Subcutaneous abdominal adipose tissue (tissue), 5 donors: Measurements from ENCODE around the gene C1orf226.
"Not testable (repeated sequence)": the region's sequence is repeated elsewhere in the genome, so short reads cannot be mapped to it uniquely, and the experiment has no call there.

ENCODE experiments used
- H3K27ac ChIP-seq: one replicate; pipeline ENCODE4 v1.7.0; 2013; ENCODE audit warnings: low read depth, mild to moderate bottlenecking, inconsistent platforms, low read length, moderate library complexity
- H3K27me3 ChIP-seq, 5 donors: one replicate each; pipeline ENCODE4 v1.7.0; 2013; ENCODE audit warnings: low read length in 5 of 5, inconsistent platforms in 1 of 5; ENCODE audit not compliant: control insufficient read depth in 5 of 5, insufficient read depth in 4 of 5
- H3K36me3 ChIP-seq, 5 donors: one replicate each; pipeline ENCODE4 v1.7.0; 2013; ENCODE audit warnings: low read length in 5 of 5; ENCODE audit not compliant: control insufficient read depth in 5 of 5, insufficient read depth in 5 of 5
- H3K4me1 ChIP-seq, 5 donors: one replicate each; pipeline ENCODE4 v1.7.0; 2013; ENCODE audit warnings: low read length in 5 of 5, mild to moderate bottlenecking in 3 of 5, moderate library complexity in 1 of 5; ENCODE audit not compliant: control insufficient read depth in 5 of 5, insufficient read depth in 5 of 5
- H3K4me3 ChIP-seq, 5 donors: one replicate each; pipeline ENCODE4 v1.7.0; 2013; ENCODE audit warnings: low read length in 5 of 5, low read depth in 1 of 5
- H3K9ac ChIP-seq, 5 donors: one replicate each; pipeline ENCODE4 v1.7.0; 2013; ENCODE audit warnings: low read length in 5 of 5, mild to moderate bottlenecking in 4 of 5, moderate library complexity in 3 of 5
- H3K9me3 ChIP-seq, 5 donors: one replicate each; pipeline ENCODE4 v1.7.0; 2013; ENCODE audit warnings: low read length in 5 of 5; ENCODE audit not compliant: control insufficient read depth in 5 of 5
- donor health status: healthy.
- donor health status: healthy.
- donor health status: healthy.
- donor health status: healthy.
- donor health status: healthy.

Gene C1orf226

DNA sequence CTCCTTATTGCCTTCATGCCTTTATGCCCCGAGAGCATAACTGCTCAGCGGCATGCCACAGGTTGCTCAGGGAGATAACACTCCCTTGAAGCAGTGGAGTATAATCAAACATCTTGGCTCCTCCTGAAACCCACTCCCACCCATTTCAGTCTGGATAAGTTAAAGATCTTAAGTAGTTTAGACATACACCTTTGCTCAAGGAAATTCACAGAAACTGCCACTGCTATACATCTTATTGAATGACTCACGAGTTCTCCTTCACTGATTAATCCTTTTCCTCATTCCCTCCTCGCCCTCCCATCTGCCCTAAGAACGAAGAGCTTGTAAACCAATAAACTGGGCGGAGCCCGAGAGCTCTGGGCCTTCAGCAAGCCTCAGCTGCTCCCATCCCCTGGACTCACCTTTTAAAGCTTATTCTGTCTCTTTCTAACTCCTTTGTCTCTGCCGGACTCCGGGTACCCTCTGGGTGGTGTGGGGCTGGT lies 38.0 kb downstream of the C1orf226 start:
- H3K36me3 ChIP-seq, H3K27me3 ChIP-seq, H3K9ac ChIP-seq, H3K4me3 ChIP-seq, H3K4me1 ChIP-seq, H3K27ac ChIP-seq, H3K9me3 ChIP-seq: not testable (repeated sequence)

DNA sequence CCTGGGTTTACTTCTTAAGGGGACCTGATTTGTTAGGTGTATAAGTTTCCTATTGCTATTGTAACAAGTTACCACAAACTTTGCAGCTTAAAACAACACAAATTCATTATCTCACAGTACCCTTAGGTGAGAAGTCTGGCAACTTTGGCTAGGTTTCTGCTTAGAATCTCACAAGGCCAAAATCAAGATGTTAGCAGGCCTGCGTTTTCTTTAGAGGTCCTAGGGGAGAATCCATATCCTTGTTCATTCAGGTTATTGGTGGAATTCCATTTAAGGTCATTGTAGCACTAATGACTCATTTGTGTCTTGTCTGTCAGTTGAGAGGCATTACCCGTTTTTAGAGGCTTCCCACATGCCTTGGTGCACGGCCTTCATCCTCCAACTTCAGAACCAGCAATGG lies 38.6 kb downstream of the C1orf226 start:
- Histone ChIP-seq H3K9me3 (peaks cover 0 to 2% (median 0%) of the 10 kb centered on the region in 5 donors), H3K4me3 (no peak overlapping the region), H3K27ac (no peak overlapping the region), H3K27me3 (no peaks in the 10 kb centered on the region), H3K36me3 (no peaks in the 10 kb centered on the region), H3K9ac (no peak overlapping the region), H3K4me1 (peaks cover 0 to 8% (median 5%) of the 10 kb centered on the region in 5 donors)

DNA sequence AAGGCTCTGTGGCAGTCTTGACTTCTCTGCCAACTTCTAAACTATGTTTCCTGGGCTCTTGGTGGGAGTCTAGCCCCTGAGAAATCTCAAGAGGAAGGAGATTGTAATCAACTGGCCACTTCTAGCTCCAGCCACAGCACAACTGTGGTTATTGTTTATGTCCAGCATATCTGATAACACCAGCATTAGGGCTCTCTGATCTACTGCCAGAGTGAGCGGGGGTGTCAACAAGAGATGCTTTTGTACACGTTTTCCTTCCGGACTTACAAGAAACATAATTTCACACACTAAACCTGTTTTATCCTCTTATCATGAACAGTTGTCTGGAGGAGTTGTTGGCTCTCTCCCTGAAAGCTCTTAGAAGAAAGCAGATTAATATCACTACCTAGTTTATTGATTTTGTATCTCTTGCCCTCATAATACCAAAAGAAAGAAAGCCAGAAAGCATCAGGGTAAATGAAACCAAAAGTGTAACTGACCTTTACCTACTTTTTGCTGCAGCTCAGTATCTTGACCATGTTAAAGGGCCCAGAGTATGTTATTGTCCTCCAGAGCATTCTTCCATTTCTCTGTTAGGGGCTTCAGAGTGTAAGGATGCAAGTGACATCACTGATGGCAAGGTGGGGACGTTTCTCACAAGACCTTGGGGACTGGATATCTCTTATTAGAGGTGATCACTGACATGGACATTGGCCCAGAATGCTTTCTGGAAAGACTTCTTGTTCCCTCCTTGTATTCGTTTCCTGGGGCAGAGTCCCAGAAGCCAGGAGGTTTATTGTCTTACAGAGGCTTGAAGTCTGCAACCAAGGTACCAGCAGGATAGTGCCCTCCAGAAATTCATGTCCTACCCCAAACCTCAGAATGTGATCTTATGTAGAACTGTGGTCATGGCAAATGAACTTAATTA lies 40.0 kb downstream of the C1orf226 start:
- H3K4me3 ChIP-seq, result no peak overlapping the region
- H3K9me3 ChIP-seq, result no peaks in the 10 kb centered on the region
- no peak overlapping the region for H3K9ac ChIP-seq
- no peaks in the 10 kb centered on the region for H3K27me3 ChIP-seq
- H3K4me1 ChIP-seq, result peaks cover 0 to 8% (median 5%) of the 10 kb centered on the region in 5 donors
- no peak overlapping the region for H3K27ac ChIP-seq
- H3K36me3 ChIP-seq, result no peaks in the 10 kb centered on the region

DNA sequence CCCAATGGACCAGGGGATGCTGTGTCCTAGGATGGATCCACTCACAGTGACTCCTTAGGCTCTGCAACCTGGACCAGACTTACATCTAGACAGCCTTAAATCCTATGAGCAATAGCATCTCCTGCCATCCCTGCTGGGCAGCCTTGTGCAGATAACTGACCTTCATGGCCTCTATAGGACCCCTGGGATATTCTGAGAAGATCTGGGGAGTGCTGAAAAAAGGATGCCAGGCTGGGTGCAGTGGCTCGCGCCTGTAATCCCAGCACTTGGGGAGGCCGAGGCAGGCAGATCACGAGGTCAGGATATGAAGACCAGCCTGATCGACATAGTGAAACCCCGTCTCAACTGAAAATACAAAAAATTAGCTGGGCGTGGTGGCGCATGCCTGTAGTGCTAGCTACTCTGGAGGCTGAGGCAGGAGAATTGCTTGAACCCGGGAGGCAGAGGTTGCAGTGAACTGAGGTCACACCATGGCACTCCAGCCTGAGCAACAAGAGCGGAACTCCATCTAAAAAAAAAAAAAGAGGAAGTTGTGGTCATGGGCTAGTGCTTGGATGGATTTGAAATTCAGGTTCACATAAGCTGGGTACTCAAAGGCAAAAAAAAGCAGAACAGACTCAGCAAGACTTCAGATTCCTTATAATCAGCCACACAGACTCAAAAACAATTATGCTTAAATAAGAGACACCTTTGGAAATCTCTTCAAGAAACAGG lies 41.3 kb downstream of the C1orf226 start:
- no peak overlapping the region for H3K4me3 ChIP-seq
- no peak overlapping the region for H3K9ac ChIP-seq
- H3K36me3 ChIP-seq, result no peaks in the 10 kb centered on the region
- H3K27ac ChIP-seq, result no peak overlapping the region
- H3K27me3 ChIP-seq, result no peaks in the 10 kb centered on the region
- H3K4me1 ChIP-seq, result peaks cover 0 to 8% (median 5%) of the 10 kb centered on the region in 5 donors
- H3K9me3 ChIP-seq, result no peaks in the 10 kb centered on the region

DNA sequence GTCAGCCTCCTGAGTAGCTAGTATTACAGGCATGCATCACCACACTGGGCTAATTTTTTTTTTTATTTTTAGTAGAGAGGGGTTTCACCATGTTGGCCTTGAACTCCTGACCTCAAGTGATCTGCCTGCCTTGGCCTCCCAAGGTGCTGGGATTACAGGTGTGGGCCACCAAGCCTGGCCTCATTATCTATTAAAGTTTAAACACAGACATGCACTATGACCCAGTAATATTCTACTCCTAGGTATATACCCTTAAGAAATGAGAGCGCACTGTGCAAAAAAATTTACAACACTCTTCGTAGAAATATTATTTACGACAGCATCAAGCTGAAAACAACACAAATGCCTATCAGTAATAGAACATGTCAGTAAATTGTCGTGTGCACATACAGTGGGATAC lies 49.1 kb downstream of the C1orf226 start:
- no peak overlapping the region for H3K9ac ChIP-seq
- no peak overlapping the region for H3K4me3 ChIP-seq
- H3K27me3 ChIP-seq, result no peaks in the 10 kb centered on the region
- H3K27ac ChIP-seq, result no peak overlapping the region
- no peaks in the 10 kb centered on the region for H3K4me1 ChIP-seq
- H3K36me3 ChIP-seq, result no peaks in the 10 kb centered on the region
- no peaks in the 10 kb centered on the region for H3K9me3 ChIP-seq

DNA sequence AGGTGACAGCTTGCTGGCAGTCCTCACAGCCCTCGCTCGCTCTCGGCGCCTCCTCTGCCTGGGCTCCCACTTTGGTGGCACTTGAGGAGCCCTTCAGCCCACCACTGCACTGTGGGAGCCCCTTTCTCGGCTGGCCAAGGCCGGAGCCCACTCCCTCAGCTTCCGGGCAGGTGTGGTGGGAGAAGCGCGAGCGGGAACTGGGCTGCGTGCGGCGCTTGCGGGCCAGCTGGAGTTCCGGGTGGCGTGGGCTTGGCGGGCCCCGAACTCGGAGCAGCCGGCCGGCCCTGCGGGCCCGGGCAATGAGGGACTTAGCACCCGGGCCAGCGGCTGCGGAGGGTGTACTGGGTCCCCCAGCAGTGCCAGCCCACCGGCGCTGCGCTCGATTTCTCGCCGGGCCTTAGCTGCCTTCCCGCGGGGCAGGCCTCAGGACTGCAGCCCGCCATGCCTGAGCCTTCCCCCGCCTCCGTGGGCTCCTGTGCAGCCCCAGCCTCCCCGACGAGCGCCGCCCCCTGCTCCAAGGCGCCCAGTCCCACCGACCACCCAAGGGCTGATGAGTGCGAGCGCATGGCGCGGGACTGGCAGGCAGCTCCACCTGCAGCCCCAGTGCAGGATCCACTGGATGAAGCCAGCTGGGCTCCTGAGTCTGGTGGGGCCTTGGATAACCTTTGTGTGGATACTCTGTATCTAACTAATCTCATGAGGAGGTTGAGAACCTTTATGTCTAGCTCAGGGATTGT lies 51.6 kb downstream of the C1orf226 start:
- not testable (repeated sequence) for H3K4me1 ChIP-seq, H3K4me3 ChIP-seq, H3K27me3 ChIP-seq, H3K9ac ChIP-seq, H3K27ac ChIP-seq, H3K9me3 ChIP-seq, H3K36me3 ChIP-seq
